ENCODE data around the gene KDM1B.
"Not testable (repeated sequence)": the region's sequence is repeated elsewhere in the genome, so short reads cannot be mapped to it uniquely, and the experiment has no call there.

The KDM1B gene

GRCh38 chr6:18189196-18189595, 34.0 kb downstream of the KDM1B start:
- no peak for DNase-seq

- no peak for DNase-seq
Measured at GRCh38 chr6:18192026-18192425, 36.8 kb downstream of the KDM1B start.

- DNase-seq = no peak
Measured at GRCh38 chr6:18203786-18204185, 48.6 kb downstream of the KDM1B start.

DNA sequence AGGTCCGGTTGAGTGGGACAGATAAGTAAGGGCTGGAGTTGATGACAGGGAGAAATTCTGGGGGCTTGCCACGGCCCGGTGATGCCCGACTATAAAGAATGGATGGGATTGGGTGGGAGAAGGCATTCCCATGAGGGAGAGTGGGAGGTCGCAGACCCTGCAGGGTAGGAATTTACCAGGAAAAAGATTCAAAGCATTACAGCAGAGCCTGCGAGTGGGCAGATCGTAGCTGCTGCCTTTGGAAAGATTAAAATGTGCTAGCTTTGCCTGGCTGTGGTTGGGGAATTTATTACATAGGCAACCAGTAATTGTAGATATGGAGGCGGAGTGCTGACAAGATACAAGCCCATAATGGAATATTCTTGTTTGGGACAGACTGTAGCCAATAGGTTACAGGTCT, 49.5 kb downstream of the KDM1B start:
- no peak for DNase-seq

DNA sequence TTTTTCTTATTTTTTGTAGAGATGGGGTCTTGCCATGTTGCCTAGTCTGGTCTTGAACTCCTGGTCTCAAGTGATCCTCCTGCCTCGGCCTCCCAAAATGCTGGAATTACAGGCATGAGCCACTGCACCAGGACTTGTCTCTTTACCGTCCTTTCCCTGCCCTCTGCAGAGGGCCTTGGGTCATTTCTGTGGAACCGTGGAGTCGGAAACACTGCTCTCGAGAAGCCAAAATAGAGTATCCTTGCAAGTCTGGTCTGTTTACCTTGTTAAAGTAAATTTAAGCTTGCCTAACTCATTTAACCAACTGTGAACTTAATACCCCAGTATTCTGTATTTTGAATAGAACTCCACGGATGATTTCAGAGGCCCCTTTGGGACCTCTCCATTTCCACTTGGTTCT, 51.4 kb downstream of the KDM1B start:
- peak in 1 of 3 experiments; percentile 88 for DNase-seq

DNA sequence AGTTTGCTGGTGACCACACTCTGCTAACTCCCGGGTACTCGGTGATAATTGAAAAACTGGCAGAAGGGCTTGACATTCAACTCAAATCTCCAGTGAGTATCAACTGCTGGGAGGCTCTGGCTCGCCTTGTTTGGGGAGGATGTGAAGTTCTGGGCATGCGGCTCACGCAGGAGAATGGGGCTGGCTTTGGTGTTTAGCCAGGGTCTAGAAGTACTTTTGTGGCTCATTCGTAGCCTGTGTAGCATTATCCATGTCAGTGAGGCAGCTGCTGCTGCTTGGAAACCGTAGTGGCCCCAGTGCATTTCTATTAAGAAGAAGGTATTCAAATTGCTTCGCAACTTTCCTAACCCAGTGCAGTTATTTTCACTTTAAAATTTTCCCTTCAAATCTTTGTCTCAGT, 52.2 kb downstream of the KDM1B start:
- peak; percentile 28 to 67 (median 35) for DNase-seq

GRCh38 chr6:18207949-18208348, 52.7 kb downstream of the KDM1B start:
- DNase-seq = peak; percentile 64 to 90 (median 81)

- not testable (repeated sequence) for DNase-seq
Measured at GRCh38 chr6:18208778-18209177, 53.6 kb downstream of the KDM1B start.

DNA sequence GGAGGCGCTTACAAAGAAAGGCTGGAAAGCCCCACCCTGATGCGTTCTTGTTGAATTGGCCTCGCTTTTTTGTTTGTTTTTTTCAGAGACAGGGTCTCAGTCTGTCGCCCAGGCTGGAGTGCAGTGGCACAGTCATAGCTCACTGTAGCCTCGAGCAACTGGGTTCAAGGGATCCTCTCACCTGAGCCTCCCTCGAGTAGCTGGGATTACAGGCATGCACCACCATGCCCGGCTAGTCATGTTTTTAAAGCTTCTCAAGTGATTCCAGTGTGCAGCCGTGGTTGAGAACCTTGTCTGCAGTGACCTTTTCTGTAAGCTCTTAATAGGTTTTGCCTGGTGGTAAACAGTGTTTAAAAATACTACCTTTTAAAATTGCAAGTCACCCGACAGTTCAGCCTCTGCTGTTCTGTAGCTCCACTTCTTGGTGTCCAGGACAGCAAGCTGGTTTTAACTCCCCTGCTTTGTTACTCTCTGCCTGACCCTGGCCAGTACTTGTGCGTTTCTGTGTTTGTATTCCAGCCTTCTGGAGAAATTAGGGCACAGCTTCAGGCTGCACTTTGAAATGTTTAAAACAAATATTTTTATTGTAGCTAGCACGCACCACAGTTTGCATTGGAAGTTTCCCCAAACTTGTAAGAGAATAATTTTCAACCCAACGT, 54.4 kb downstream of the KDM1B start:
- peak in 1 of 3 experiments; percentile 40 for DNase-seq

DNA sequence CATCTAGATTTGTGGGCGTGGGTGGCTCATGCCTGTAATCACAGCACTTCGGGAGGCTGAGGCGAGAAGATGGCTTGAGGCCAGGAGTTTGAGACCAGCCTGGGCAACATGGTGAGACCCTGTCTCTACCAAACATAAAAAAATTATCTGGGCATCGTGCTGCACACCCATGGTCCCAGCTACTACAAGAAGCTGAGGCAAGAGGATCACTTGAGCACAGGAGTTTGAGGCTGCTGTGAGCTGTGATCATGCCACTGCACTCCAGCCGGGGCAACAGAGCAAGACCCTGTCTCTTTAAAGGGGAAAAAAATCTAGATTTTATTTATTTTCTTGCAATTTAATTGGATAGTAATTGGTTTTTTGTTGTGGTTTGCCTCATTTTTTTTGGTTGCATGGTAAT, 55.5 kb downstream of the KDM1B start:
- no peak for DNase-seq

DNA sequence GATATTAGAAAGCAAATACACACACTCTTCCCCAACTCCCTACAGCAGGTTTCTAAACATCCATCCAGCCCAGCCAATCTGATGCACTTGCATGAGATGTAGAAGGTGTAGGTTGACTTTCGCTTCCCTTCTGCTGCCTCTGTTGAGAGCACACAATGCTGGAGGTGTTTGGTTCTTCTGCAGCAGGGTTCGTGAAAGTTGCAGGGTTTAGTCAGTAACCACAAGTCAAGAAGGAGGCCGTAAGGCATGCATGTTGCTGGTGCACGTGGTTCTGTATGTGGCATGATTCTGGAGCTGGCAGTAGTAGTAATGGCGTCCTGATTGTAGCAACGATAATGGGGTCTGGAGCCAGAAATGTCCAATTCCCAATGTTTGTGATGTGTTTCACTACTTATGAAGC, 56.1 kb downstream of the KDM1B start:
- no peak for DNase-seq

DNA sequence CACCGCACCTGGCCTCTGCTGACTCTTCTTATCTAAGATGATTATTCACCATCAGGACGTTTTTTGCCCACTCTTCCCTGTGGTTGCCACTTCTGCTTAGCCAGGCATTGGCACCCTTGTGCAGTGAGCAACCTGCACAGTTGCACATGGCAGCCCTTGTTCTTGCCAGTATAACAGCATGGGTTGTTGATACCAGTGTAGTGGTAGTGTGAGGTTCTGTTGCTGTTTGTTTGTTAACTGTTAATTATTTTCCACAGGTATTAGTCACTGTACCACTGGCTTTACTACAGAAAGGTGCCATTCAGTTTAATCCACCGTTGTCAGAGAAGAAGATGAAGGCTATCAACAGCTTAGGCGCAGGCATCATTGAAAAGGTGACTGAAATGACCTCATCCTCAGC, 57.0 kb downstream of the KDM1B start:
- DNase-seq = no peak

- DNase-seq = no peak
Measured at GRCh38 chr6:18213439-18213838, 58.2 kb downstream of the KDM1B start.

DNA sequence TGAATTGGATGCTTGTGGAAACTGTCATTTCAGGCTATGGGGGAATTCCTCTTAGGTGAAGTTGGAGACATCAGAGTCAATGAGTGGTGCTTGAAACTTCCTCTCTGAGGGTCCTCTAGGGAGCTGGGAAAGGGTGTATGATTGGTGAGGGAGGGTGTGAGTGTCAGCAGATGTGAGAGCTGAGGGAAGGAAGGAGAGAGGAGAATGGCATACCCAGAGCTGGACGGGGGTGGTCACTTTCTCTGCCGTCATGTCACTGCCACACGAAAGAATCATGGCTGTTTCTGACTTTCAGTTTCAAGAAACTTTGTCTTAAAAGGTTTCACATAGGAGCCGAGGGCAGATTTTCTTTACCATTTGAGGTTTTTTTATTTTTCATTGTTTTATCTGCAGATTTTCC, 58.8 kb downstream of the KDM1B start:
- no peak for DNase-seq

DNA sequence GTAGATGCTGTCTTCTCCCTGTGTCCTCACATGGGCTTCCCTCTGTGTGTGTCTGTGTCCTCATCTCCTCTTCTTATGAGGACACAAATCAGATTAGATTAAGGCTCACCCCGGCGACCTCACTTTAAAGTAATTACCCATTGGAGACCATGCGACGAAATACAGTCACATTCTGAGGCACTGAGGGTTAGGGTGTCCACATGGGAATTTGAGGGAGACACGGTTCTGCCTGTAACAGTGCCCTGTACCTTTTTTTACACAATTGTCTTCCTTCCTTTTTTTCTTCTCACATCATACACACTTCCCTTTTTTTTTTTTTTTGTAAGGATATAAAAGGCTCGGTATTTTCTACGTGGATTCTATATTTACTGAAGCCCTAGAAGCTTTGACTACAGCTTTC, 60.2 kb downstream of the KDM1B start:
- no peak for DNase-seq

GRCh38 chr6:18216411-18216810, 61.2 kb downstream of the KDM1B start:
- DNase-seq = no peak

DNA sequence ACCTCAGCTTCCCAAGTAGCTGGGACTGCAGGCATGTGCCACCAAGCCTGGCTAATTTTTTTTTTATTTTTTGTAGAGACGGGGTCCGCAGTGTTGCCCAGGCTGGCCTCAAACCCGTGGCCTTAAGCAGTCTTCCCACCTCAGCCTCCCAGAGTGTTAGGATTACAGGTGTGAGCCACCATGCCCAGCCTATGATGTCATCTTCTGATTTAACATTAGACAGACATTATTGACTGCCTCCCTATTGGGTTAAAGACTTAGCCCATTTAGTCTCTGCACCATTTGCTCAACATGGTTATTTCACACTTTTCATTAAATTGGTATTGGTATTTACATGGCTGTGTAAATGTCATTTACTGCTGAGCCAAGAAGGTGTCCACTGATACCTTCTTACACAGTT, 63.0 kb downstream of the KDM1B start:
- DNase-seq = no peak

DNA sequence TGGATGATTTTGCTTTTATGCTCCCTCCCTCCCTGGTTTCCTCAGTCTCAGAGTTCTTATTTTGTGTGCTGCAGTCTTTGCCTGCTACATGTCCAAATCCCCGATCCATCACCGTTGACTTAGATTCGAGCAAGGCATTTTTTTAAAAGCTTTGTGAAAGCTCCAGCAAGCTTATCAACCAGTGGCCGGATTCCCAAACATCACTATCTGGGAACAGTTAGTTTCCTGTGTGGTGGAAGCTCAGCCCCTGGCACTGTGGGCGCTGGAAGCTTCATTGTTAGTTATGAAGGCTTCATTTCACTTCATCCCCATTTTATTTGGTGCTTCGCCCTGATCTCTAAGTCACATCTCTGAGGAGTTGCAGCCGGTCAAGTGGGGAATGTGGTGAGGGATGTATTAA, 64.4 kb downstream of the KDM1B start:
- DNase-seq = peak in 1 of 3 experiments; percentile 9

DNA sequence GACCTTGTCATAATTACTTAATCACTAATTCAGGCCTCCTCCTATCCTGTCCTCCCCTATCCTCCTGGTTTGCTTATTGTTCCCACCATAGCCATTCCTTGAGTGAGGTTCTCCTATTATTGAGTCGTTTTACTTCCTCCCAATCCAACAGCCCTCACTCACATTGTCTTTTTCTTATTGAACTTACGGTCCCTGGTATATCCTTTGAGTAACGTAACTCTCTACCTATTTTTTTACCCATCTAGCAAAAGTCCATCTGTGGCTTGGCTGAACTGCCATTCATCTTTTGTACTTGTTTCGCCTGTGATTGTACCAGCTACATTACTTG, 66.0 kb downstream of the KDM1B start:
- no peak for DNase-seq

DNA sequence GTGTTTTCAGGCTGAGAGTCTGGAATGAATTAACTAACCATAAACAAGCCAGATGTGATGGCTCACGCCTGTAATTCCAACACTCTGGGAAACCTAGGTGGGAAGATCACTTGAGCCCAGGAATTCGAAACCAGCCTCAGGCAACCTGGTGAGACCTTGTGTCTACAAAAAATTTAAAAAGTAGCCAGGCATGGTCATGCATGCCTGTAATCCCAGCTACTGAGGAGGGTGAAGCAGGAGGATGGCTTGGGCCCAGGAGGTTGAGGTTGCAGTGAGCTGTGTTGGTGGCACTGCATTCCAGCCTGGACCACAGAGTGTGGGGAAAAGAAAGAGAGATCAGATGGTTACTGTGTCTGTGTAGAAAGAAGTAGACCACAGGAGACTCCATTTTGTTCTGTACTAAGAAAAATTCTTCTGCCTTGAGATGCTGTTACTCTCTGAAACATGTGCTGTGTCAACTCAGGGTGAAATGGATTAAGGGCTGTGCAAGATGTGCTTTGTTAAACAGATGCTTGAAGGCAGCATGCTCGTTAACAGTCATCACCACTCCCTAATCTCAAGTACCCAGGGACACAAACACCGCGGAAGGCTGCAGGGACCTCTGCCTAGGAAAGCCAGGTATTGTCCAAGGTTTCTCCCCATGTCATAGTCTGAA, 71.4 kb downstream of the KDM1B start:
- not testable (repeated sequence) for DNase-seq

DNA sequence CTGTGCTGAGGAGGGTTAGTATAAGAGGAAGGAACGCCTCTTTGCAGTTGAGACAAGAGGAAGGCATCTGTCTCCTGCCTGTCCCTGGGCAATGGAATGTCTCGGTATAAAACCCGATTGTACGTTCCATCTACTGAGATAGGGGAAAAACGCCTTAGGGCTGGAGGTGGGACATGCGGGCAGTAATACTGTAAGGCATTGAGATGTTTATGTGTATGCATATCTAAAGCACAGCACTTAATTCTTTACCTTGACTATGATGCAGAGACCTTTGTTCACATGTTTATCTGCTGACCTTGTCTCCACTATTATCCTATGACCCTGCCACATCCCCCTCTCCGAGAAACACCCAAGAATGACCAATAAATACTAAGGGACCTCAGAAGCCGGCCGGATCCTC, 71.9 kb downstream of the KDM1B start:
- not testable (repeated sequence) for DNase-seq

DNA sequence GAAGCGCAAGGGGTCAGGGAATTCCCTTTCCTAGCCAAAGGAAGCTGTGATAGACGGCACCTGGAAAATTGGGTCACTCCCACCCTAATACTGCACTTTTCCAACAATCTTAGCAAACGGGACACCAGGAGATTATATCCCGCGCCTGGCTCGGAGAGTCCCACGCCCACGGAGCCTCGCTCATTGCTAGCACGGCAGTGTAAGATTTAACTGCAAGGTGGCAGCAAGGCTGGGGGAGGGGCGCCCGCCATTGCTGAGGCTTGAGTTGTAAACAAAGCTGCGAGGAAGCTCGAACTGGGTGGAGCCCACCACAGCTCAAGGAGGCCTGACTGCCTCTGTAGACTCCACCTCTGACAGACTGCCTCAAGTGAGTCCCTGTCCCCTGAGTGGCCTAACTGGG, 73.4 kb downstream of the KDM1B start:
- not testable (repeated sequence) for DNase-seq

- DNase-seq = not testable (repeated sequence)
Measured at GRCh38 chr6:18231856-18232255, 76.6 kb downstream of the KDM1B start.

- not testable (repeated sequence) for DNase-seq
Measured at GRCh38 chr6:18233770-18234169, 78.5 kb downstream of the KDM1B start.

GRCh38 chr6:18234564-18234963, 79.3 kb downstream of the KDM1B start:
- no peak for DNase-seq

Data from NCI-H1417 (cell line).